ENCODE data around the gene PHLDB2.

The PHLDB2 gene

GRCh38 chr3:111885578-111885977 lies 26.5 kb downstream of the PHLDB2 start:
- peaks cover 5% of the 10 kb centered on the region for H3K36me3 Mint-ChIP-seq
- no peaks in the 10 kb centered on the region for H3K4me1 Mint-ChIP-seq (ENCODE audit: low read depth)
- H3K4me3 Mint-ChIP-seq, result no peak overlapping the region
- peaks cover 9% of the 10 kb centered on the region for H3K9me3 Mint-ChIP-seq (ENCODE audit: low read depth)
- H3K27me3 Mint-ChIP-seq, result peaks cover 4% of the 10 kb centered on the region
- H3K27ac Mint-ChIP-seq, result no peak overlapping the region

DNA sequence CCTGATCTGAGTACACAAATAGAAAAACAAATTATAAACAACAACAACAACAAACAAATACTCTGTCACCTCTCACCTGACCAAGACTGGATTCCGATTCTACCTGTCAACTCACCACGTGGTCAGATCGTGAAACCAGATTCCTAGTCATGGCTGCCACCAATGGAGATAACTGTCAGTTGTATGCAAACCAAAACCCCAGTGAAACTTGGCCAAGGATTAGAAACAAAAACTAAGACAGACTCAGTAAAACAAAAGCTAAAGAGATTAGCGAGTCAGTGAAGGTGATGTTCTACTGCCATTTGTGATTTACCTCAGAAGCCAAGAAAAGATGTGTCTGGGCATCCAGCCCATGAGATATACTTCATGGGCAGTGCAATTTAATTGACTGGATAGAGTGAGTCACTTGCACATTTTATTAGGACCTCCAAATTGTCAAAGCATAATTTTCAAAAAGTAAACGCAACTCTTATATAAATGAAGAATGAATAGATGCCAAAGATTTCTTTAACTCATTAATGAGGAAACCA lies 31.1 kb downstream of the PHLDB2 start:
- Mint-ChIP-seq H3K9me3 (ENCODE audit: low read depth) (peaks cover 4% of the 10 kb centered on the region), H3K4me1 (ENCODE audit: low read depth) (no peaks in the 10 kb centered on the region), H3K27ac (no peak overlapping the region), H3K4me3 (no peak overlapping the region), H3K27me3 (peaks cover 2% of the 10 kb centered on the region), H3K36me3 (no peaks in the 10 kb centered on the region)

GRCh38 chr3:111892070-111892469 lies 33.0 kb downstream of the PHLDB2 start:
- Mint-ChIP-seq H3K4me1 (ENCODE audit: low read depth) (no peaks in the 10 kb centered on the region), H3K9me3 (ENCODE audit: low read depth) (peaks cover 4% of the 10 kb centered on the region), H3K4me3 (no peak overlapping the region), H3K36me3 (no peaks in the 10 kb centered on the region), H3K27me3 (peaks cover 2% of the 10 kb centered on the region), H3K27ac (no peak overlapping the region)

DNA sequence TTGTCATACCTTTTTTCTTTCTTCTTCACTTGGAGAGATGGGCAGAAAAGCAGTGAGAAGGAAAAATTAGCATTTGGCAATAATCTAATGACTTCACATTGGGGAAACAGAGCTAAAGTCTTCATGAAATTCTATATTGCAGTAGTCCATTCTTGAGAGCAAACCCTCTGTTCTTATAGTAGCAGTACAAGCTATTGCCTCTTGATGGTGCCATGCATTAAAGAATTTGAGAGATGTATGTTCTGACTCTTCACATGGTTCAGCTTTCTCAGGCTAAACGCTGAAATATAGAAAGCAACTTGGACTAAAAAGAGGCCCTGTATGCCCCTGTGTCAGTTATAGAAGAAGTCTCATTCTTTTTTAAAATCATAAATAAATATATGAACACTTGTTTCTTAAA lies 36.0 kb downstream of the PHLDB2 start:
- Mint-ChIP-seq H3K9me3 (ENCODE audit: low read depth) (peaks cover 1% of the 10 kb centered on the region), H3K4me3 (no peak overlapping the region), H3K36me3 (no peaks in the 10 kb centered on the region), H3K27ac (no peak overlapping the region), H3K4me1 (ENCODE audit: low read depth) (no peaks in the 10 kb centered on the region), H3K27me3 (no peaks in the 10 kb centered on the region)

GRCh38 chr3:111899966-111900365 lies 40.9 kb downstream of the PHLDB2 start:
- Mint-ChIP-seq H3K27ac (no peak overlapping the region), H3K27me3 (no peaks in the 10 kb centered on the region), H3K9me3 (ENCODE audit: low read depth) (no peaks in the 10 kb centered on the region), H3K4me1 (ENCODE audit: low read depth) (no peaks in the 10 kb centered on the region), H3K36me3 (no peaks in the 10 kb centered on the region), H3K4me3 (no peak overlapping the region)

- Mint-ChIP-seq H3K27me3 (no peaks in the 10 kb centered on the region), H3K9me3 (ENCODE audit: low read depth) (no peaks in the 10 kb centered on the region), H3K36me3 (no peaks in the 10 kb centered on the region), H3K4me1 (ENCODE audit: low read depth) (no peaks in the 10 kb centered on the region), H3K4me3 (no peak overlapping the region), H3K27ac (no peak overlapping the region)
Measured at GRCh38 chr3:111901637-111902036, 42.6 kb downstream of the PHLDB2 start.

- Mint-ChIP-seq H3K4me1 (ENCODE audit: low read depth) (no peaks in the 10 kb centered on the region), H3K27me3 (no peaks in the 10 kb centered on the region), H3K36me3 (no peaks in the 10 kb centered on the region), H3K27ac (no peak overlapping the region), H3K9me3 (ENCODE audit: low read depth) (no peaks in the 10 kb centered on the region), H3K4me3 (no peak overlapping the region)
Measured at GRCh38 chr3:111902534-111902933, 43.5 kb downstream of the PHLDB2 start.

- no peaks in the 10 kb centered on the region for H3K9me3 Mint-ChIP-seq (ENCODE audit: low read depth)
- H3K4me3 Mint-ChIP-seq, result no peak overlapping the region
- no peaks in the 10 kb centered on the region for H3K27me3 Mint-ChIP-seq
- no peaks in the 10 kb centered on the region for H3K4me1 Mint-ChIP-seq (ENCODE audit: low read depth)
- H3K36me3 Mint-ChIP-seq, result no peaks in the 10 kb centered on the region
- no peak overlapping the region for H3K27ac Mint-ChIP-seq
Measured at GRCh38 chr3:111903067-111903511, 44.0 kb downstream of the PHLDB2 start.

GRCh38 chr3:111904376-111905241 lies 45.5 kb downstream of the PHLDB2 start:
- H3K27ac Mint-ChIP-seq, result no peak overlapping the region
- no peaks in the 10 kb centered on the region for H3K4me1 Mint-ChIP-seq (ENCODE audit: low read depth)
- H3K4me3 Mint-ChIP-seq, result no peak overlapping the region
- no peaks in the 10 kb centered on the region for H3K27me3 Mint-ChIP-seq
- H3K9me3 Mint-ChIP-seq (ENCODE audit: low read depth), result no peaks in the 10 kb centered on the region
- H3K36me3 Mint-ChIP-seq, result no peaks in the 10 kb centered on the region

DNA sequence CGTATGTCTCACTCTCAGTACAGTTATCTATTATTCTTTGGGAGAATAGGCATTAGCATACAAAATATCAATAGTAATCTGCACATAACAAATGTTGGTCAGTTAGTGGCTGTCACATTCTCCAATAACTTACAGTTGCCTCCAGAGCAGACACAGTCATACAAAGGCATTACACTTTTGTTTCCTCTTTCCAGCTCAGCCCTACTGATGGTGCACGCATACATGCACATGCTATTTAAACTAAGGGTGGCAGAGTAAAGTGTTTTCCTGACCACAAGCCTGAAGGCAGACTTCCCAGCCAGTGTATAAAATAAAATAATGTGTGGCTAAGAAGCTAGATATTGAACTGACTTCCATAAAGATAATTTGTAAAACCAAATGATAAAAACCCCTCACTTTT lies 47.6 kb downstream of the PHLDB2 start:
- Mint-ChIP-seq H3K4me1 (ENCODE audit: low read depth) (peaks cover 2% of the 10 kb centered on the region), H3K9me3 (ENCODE audit: low read depth) (no peaks in the 10 kb centered on the region), H3K4me3 (no peak overlapping the region), H3K36me3 (no peaks in the 10 kb centered on the region), H3K27ac (no peak overlapping the region), H3K27me3 (no peaks in the 10 kb centered on the region)

- Mint-ChIP-seq H3K9me3 (ENCODE audit: low read depth) (no peaks in the 10 kb centered on the region), H3K27me3 (no peaks in the 10 kb centered on the region), H3K4me1 (ENCODE audit: low read depth) (peaks cover 2% of the 10 kb centered on the region), H3K36me3 (no peaks in the 10 kb centered on the region), H3K27ac (no peak overlapping the region), H3K4me3 (no peak overlapping the region)
Measured at GRCh38 chr3:111907151-111907550, 48.1 kb downstream of the PHLDB2 start.

- H3K36me3 Mint-ChIP-seq, result no peaks in the 10 kb centered on the region
- peaks cover 2% of the 10 kb centered on the region for H3K4me1 Mint-ChIP-seq (ENCODE audit: low read depth)
- H3K9me3 Mint-ChIP-seq (ENCODE audit: low read depth), result no peaks in the 10 kb centered on the region
- H3K4me3 Mint-ChIP-seq, result no peak overlapping the region
- no peak overlapping the region for H3K27ac Mint-ChIP-seq
- no peaks in the 10 kb centered on the region for H3K27me3 Mint-ChIP-seq
Measured at GRCh38 chr3:111910806-111911205, 51.7 kb downstream of the PHLDB2 start.

GRCh38 chr3:111911446-111911845 lies 52.4 kb downstream of the PHLDB2 start:
- Mint-ChIP-seq H3K4me1 (ENCODE audit: low read depth) (peaks cover 2% of the 10 kb centered on the region), H3K9me3 (ENCODE audit: low read depth) (no peaks in the 10 kb centered on the region), H3K27ac (no peak overlapping the region), H3K27me3 (no peaks in the 10 kb centered on the region), H3K4me3 (no peak overlapping the region), H3K36me3 (peaks cover 3% of the 10 kb centered on the region)

- no peak overlapping the region for H3K4me3 Mint-ChIP-seq
- H3K27me3 Mint-ChIP-seq, result no peaks in the 10 kb centered on the region
- no peaks in the 10 kb centered on the region for H3K9me3 Mint-ChIP-seq (ENCODE audit: low read depth)
- no peak overlapping the region for H3K27ac Mint-ChIP-seq
- H3K4me1 Mint-ChIP-seq (ENCODE audit: low read depth), result peaks cover 2% of the 10 kb centered on the region
- peaks cover 3% of the 10 kb centered on the region for H3K36me3 Mint-ChIP-seq
Measured at GRCh38 chr3:111913163-111913763, 54.2 kb downstream of the PHLDB2 start.

- H3K27ac Mint-ChIP-seq, result no peak overlapping the region
Measured at GRCh38 chr3:111915905-111916304, 56.8 kb downstream of the PHLDB2 start.

More at GRCh38 chr3:111915905-111916304, 56.8 kb downstream of the PHLDB2 start:
- no peaks in the 10 kb centered on the region for H3K4me1 Mint-ChIP-seq (ENCODE audit: low read depth)
- H3K36me3 Mint-ChIP-seq, result peaks cover 8% of the 10 kb centered on the region
- H3K4me3 Mint-ChIP-seq, result no peak overlapping the region
- H3K27me3 Mint-ChIP-seq, result peaks cover 1% of the 10 kb centered on the region
- H3K9me3 Mint-ChIP-seq (ENCODE audit: low read depth), result no peaks in the 10 kb centered on the region

Measured in activated naive CD8-positive, alpha-beta T cell (primary cell).